Suprapubic skin (tissue), 4 donors: ENCODE results near the gene TRIM3. TPM values are rescaled to one million over a fixed set of nuclear protein-coding genes. Genes with fewer than 3 reads are reported as not detected.

Source experiments
- DNase-seq, 2 donors: peaks; one replicate each; pipeline ENCODE4 v3.0.0-alpha.2; 2019; ENCODE audit warnings: low spot score in 2 of 2
- H3K27ac ChIP-seq: fragments of 200-600 bp; sonication (generic); one replicate; pipeline ENCODE4 v1.5.1; 2019
- H3K27me3 ChIP-seq: fragments of 200-600 bp; sonication (generic); one replicate; pipeline ENCODE4 v1.5.1; 2019
- H3K36me3 ChIP-seq: fragments of 200-600 bp; sonication (generic); one replicate; pipeline ENCODE4 v1.5.1; 2019
- H3K4me1 ChIP-seq: fragments of 200-600 bp; sonication (generic); one replicate; pipeline ENCODE4 v1.5.1; 2019
- H3K4me3 ChIP-seq: fragments of 200-600 bp; sonication (generic); one replicate; pipeline ENCODE4 v1.5.1; 2019; ENCODE audit warnings: mild to moderate bottlenecking
- H3K9me3 ChIP-seq: fragments of 200-600 bp; sonication (generic); one replicate; pipeline ENCODE4 v1.5.1; 2019
- EP300 ChIP-seq: sonication (generic); formaldehyde crosslinking; IDR thresholded peaks from one replicate; pipeline ENCODE4 v1.6.1; 2017; ENCODE audit warnings: antibody characterized with exemption
- POLR2A ChIP-seq, 2 donors: fragments of 450-650 bp; IDR thresholded peaks; one replicate each; pipeline ENCODE4 v1.6.1; 2017; ENCODE audit warnings: antibody characterized with exemption in 2 of 2, mild to moderate bottlenecking in 2 of 2, moderate library complexity in 2 of 2
- POLR2AphosphoS5 ChIP-seq, 3 donors: sonication (generic); formaldehyde crosslinking; IDR thresholded peaks; one replicate each; pipeline ENCODE4 v1.6.1; 2017; ENCODE audit warnings: antibody characterized with exemption in 3 of 3
- WGBS: methylation state at CpG from one replicate; pipeline ENCODE4 v1.1.5; 2018; 5-methylcytosine and 5-hydroxymethylcytosine counted together
- total RNA-seq, 4 donors: library from RNA; depleted of rRNA; stranded (reverse); fragments of >200 nt; gene quantifications; one replicate each; pipeline ENCODE4 v1.1.0, GENCODE V29; 2016
- TF ChIP-seq, protein P1 (sequence below), 2 donors: fragments of 200-600 bp in 1 of 2; fragments of 450-650 bp in 1 of 2; sonication (generic) in 1 of 2; IDR thresholded peaks; one replicate each; pipeline ENCODE4 v1.5.1; 2016 to 2019; ENCODE audit warnings: antibody characterized with exemption in 2 of 2, mild to moderate bottlenecking in 1 of 2, moderate library complexity in 1 of 2

Gene TRIM3
- total RNA-seq, 4 donors from 2014 or later = 20.0 to 40.2 (median 32.2) TPM

DNA sequence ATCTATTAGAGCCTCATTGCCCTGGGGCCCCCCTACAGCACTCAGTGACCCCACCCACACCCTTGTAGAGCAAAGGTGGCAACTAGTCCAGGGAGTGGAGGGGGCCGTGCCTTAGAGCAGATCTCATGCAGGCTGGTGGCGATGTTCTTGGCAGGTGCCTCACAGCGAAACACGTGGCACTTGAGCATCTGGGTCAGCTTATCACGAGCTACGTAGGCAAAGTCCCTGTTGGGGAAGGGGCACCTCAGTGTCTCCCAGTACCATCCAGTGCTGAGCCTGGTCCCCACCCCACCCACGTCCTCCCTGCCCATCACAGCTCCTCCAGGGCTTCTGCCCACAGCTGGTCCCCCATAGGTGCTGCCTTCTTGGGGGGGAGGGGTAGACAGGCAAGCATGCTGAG is 72.3 kb downstream of the TRIM3 start:
- Histone ChIP-seq H3K4me3 (no peak overlapping the region), H3K27me3 (no peaks in the 10 kb centered on the region), H3K9me3 (no peaks in the 10 kb centered on the region), H3K27ac (no peak overlapping the region), H3K4me1 (no peaks in the 10 kb centered on the region), H3K36me3 (peaks cover 28% of the 10 kb centered on the region)
- WGBS = no CpG with 5 or more reads among the region's 7 CpGs
- no peak for DNase-seq
- TF ChIP-seq POLR2A (IDR thresholded peaks at IDR 0.05) (no peak), POLR2AphosphoS5 (IDR thresholded peaks at IDR 0.05) (no peak), EP300 (no peak)
- TF ChIP-seq, protein P1, sequence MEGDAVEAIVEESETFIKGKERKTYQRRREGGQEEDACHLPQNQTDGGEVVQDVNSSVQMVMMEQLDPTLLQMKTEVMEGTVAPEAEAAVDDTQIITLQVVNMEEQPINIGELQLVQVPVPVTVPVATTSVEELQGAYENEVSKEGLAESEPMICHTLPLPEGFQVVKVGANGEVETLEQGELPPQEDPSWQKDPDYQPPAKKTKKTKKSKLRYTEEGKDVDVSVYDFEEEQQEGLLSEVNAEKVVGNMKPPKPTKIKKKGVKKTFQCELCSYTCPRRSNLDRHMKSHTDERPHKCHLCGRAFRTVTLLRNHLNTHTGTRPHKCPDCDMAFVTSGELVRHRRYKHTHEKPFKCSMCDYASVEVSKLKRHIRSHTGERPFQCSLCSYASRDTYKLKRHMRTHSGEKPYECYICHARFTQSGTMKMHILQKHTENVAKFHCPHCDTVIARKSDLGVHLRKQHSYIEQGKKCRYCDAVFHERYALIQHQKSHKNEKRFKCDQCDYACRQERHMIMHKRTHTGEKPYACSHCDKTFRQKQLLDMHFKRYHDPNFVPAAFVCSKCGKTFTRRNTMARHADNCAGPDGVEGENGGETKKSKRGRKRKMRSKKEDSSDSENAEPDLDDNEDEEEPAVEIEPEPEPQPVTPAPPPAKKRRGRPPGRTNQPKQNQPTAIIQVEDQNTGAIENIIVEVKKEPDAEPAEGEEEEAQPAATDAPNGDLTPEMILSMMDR (IDR thresholded peaks at IDR 0.05) = no peak

DNA sequence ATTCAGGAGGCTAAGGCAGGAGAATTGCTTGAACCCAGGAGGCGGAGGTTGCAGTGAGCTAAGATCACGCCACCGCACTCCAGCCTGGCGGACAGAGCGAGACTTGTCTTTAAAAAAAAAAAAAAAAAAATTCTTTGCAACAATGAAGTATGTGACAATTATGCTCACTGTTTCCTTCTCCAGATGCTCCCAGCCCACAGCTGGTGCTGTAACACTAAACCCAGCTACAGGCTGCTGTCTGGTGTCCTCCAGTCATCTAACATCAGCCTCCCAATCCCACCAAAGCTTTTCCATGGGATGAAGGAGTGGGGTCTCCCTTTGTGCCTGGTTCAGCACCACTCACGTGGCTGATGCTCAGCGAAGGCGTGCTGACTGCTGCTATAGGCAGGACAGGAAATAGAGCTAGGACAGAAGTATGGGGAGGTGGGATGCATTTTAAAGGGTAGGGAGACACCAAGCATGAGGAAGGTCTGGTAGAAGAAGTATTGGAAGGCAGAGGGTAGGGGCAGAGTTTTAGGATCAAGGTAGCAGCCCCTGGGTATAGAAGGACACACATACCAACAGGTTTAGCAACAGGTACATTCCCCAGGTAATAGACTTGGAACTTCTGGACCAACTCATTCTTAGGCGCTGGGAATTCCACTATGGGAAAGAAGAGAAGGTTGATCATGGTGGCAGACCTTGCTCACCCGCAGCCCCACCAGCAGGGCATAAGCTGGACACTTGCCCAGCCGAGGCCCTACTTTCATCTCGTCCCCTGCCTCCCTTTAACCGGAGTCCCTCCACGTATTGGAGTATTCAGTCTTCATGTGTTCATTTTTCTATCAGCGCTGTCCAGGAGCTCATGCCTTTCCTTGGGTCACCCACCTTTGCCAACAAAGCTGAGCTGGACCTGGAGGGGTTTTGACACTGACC is 73.1 kb downstream of the TRIM3 start:
- TF ChIP-seq EP300 (no peak), POLR2AphosphoS5 (IDR thresholded peaks at IDR 0.05) (no peak), POLR2A (IDR thresholded peaks at IDR 0.05) (no peak)
- TF ChIP-seq, protein P1 (IDR thresholded peaks at IDR 0.05) = no peak
- no peaks in the 10 kb centered on the region for H3K27me3 ChIP-seq
- no peaks in the 10 kb centered on the region for H3K4me1 ChIP-seq
- peaks cover 28% of the 10 kb centered on the region for H3K36me3 ChIP-seq
- peak in 1 of 2 donors; percentile 4 for DNase-seq
- no peak overlapping the region for H3K27ac ChIP-seq
- H3K4me3 ChIP-seq = no peak overlapping the region
- 96% methylated on average over 15 of the region's 15 CpGs for WGBS
- H3K9me3 ChIP-seq = no peaks in the 10 kb centered on the region

Other genes with a start within 250 kb of the TRIM3 start
- gene FHIP1B, start 239.3 kb downstream of the TRIM3 start, total RNA-seq = 100 to 1,000 TPM in 2 of 4 donors, 10 to 100 TPM in 2; 67.8 to 133 (median 90.9) TPM
- gene CNGA4, start 234.9 kb downstream of the TRIM3 start, total RNA-seq = not detected
- gene CCKBR, start 214.1 kb downstream of the TRIM3 start, total RNA-seq = 1 to 10 TPM in 1 of 4 donors, under 1 TPM in 1, not detected in 2; 0.25 to 3.0 TPM
- 10 to 100 TPM; 28.1 to 51.6 (median 36.7) TPM for gene CAVIN3, start 153.4 kb downstream of the TRIM3 start, total RNA-seq
- gene SMPD1, start 83.5 kb downstream of the TRIM3 start, total RNA-seq = 10 to 100 TPM; 25.0 to 45.5 (median 40.8) TPM
- 10 to 100 TPM; 15.8 to 26.2 (median 17.2) TPM for gene APBB1, start 54.8 kb downstream of the TRIM3 start, total RNA-seq
- 10 to 100 TPM in 1 of 4 donors, 1 to 10 TPM in 2, under 1 TPM in 1; 0.47 to 15.5 (median 1.3) TPM for gene HPX, start 33.0 kb downstream of the TRIM3 start, total RNA-seq
- 10 to 100 TPM; 66.3 to 87.5 (median 83.4) TPM for gene ARFIP2, start 7.4 kb upstream of the TRIM3 start, total RNA-seq
- gene TIMM10B, start 7.6 kb upstream of the TRIM3 start, total RNA-seq = 10 to 100 TPM; 23.0 to 54.6 (median 32.0) TPM
- gene DNHD1, start 23.3 kb upstream of the TRIM3 start, total RNA-seq = 10 to 100 TPM in 2 of 4 donors, 1 to 10 TPM in 2; 6.2 to 32.0 (median 9.6) TPM
- gene RRP8, start 129.7 kb upstream of the TRIM3 start, total RNA-seq = 10 to 100 TPM; 15.9 to 33.6 (median 18.3) TPM
- gene ILK, start 129.8 kb upstream of the TRIM3 start, total RNA-seq = 10 to 100 TPM; 59.8 to 83.8 (median 71.5) TPM
- gene TAF10, start 138.3 kb upstream of the TRIM3 start, total RNA-seq = 10 to 100 TPM; 24.1 to 54.5 (median 40.1) TPM
- 100 to 1,000 TPM in 2 of 4 donors, 10 to 100 TPM in 2; 56.1 to 126 (median 81.9) TPM for gene TPP1, start 145.5 kb upstream of the TRIM3 start, total RNA-seq
- gene DCHS1, start 181.9 kb upstream of the TRIM3 start, total RNA-seq = 1 to 10 TPM; 3.9 to 9.0 (median 6.4) TPM
- 10 to 100 TPM; 17.1 to 35.2 (median 26.4) TPM for gene MRPL17, start 209.4 kb upstream of the TRIM3 start, total RNA-seq